Testis (tissue), 3 donors: ENCODE measurements around the gene AVL9. TPM values are rescaled to one million over a fixed set of nuclear protein-coding genes. Genes with fewer than 3 reads are reported as not detected.
"Not testable (repeated sequence)": the region's sequence is repeated elsewhere in the genome, so short reads cannot be mapped to it uniquely, and the experiment has no call there.

Experiments
- DNase-seq: peaks from one replicate; pipeline ENCODE4 v3.0.0-alpha.2; 2019
- H3K27ac ChIP-seq, 2 donors: fragments of 200-600 bp; sonication (generic); one replicate each; pipeline ENCODE4 v1.5.1; 2019
- H3K27me3 ChIP-seq: fragments of 200-600 bp; sonication (generic); one replicate; pipeline ENCODE4 v1.5.1; 2019
- H3K36me3 ChIP-seq: fragments of 200-600 bp; sonication (generic); one replicate; pipeline ENCODE4 v1.5.1; 2017; ENCODE audit warnings: low read depth; ENCODE audit errors: missing control alignments
- H3K4me1 ChIP-seq: fragments of 200-600 bp; sonication (generic); one replicate; pipeline ENCODE4 v1.5.1; 2019
- H3K4me3 ChIP-seq, 2 donors: fragments of 200-600 bp; sonication (generic); one replicate each; pipeline ENCODE4 v1.5.1; 2017 to 2019
- H3K9me3 ChIP-seq: fragments of 200-600 bp; sonication (generic); one replicate; pipeline ENCODE4 v1.5.1; 2017
- POLR2A ChIP-seq: fragments of 450-650 bp; IDR thresholded peaks from one replicate; pipeline ENCODE4 v1.6.1; 2017; ENCODE audit warnings: antibody characterized with exemption, mild to moderate bottlenecking, moderate library complexity
- WGBS, 2 donors: methylation state at CpG; one replicate each; pipeline ENCODE4 v1.1.5; 2018; 5-methylcytosine and 5-hydroxymethylcytosine counted together
- intact Hi-C: fragments of 100-400 bp; cut with DNase I; formaldehyde crosslinking; loops from one replicate; pipeline ENCODE4 v1.15.1; 2023; ENCODE audit warnings: low total_unique reads
- polyA plus RNA-seq: library from polyadenylated mRNA; stranded (reverse); fragments of 350-450 nt; fragmentation: Illumina TruSeq; extraction: RNeasy Lipid Tissue Mini Kit (QIAGEN cat#74804); gene quantifications from one replicate; pipeline ENCODE4 v1.2.3, GENCODE V29; 2014; ENCODE audit warnings: low read depth, low replicate concordance; ENCODE audit not compliant: insufficient read depth
- total RNA-seq, 2 donors: library from RNA; depleted of rRNA; stranded (reverse); fragments of >200 nt; gene quantifications; one replicate each; pipeline ENCODE4 v1.2.3, GENCODE V29; 2016
- TF ChIP-seq, protein P1 (sequence below), 3 experiments: fragments of 450-650 bp in 2 of 3; fragments of 200-600 bp in 1 of 3; sonication (generic) in 1 of 3; IDR thresholded peaks; one replicate each; pipeline ENCODE4 v1.5.1; 2016 to 2019; ENCODE audit warnings: antibody characterized with exemption in 3 of 3, mild to moderate bottlenecking in 2 of 3, moderate library complexity in 1 of 3

Gene AVL9
- total and polyA plus RNA-seq, 3 donors from 2014 or later, result 27.5 to 49.1 (median 46.8) TPM

DNA sequence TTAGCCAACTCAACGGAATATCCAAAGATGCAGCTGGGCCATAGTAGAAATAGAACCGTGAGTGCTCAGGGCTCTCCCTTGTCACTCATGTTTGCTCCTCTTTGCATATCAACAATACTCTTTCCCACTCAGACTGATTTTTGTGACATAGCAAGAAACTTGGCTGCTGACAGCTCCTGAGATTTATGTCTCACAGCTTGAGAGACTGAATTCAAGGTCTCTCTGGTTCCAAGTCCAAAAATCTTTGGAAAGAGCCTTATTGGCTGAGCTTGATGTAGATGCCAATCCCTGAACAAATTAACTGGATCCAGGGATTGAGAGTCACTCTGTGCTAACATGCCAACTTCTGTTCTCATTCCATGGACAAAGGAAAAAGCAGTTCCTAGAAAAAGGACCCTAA lies 35.5 kb upstream of the AVL9 start:
- Histone ChIP-seq H3K9me3 (no peaks in the 10 kb centered on the region), H3K27me3 (no peaks in the 10 kb centered on the region), H3K4me3 (no peak overlapping the region), H3K27ac (no peak overlapping the region), H3K36me3 (no peaks in the 10 kb centered on the region), H3K4me1 (no peaks in the 10 kb centered on the region)
- DNase-seq, result no peak
- WGBS, 2 donors, result 60 to 85% methylated on average over 2 of the region's 2 CpGs
- intact Hi-C loops, result no loop called here
- TF ChIP-seq, protein P1, sequence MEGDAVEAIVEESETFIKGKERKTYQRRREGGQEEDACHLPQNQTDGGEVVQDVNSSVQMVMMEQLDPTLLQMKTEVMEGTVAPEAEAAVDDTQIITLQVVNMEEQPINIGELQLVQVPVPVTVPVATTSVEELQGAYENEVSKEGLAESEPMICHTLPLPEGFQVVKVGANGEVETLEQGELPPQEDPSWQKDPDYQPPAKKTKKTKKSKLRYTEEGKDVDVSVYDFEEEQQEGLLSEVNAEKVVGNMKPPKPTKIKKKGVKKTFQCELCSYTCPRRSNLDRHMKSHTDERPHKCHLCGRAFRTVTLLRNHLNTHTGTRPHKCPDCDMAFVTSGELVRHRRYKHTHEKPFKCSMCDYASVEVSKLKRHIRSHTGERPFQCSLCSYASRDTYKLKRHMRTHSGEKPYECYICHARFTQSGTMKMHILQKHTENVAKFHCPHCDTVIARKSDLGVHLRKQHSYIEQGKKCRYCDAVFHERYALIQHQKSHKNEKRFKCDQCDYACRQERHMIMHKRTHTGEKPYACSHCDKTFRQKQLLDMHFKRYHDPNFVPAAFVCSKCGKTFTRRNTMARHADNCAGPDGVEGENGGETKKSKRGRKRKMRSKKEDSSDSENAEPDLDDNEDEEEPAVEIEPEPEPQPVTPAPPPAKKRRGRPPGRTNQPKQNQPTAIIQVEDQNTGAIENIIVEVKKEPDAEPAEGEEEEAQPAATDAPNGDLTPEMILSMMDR (IDR thresholded peaks at IDR 0.05), result no peak
- TF ChIP-seq POLR2A, result no peak

DNA sequence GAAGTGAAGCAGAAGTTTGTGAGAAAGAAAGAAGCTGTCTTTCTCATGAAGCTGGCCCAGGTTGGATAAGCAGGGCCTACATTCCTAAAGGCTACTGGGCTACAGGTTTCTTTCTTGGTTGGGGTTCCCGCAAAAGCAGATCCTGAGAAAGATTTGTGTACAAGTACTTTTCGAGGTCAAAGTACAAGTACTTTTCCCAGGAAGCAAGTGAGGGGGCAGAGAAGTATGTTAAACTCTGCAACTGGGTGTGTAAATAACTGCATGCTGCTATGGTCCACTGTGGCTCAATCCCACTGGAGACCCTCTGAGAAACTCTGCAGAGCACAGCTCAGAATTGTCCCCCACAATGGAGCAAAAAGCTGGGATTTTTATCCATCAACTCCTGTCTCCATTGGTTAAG lies 33.8 kb upstream of the AVL9 start:
- no peak for DNase-seq
- intact Hi-C loops, result no loop called here
- Histone ChIP-seq H3K27ac (no peak overlapping the region), H3K27me3 (no peaks in the 10 kb centered on the region), H3K9me3 (no peaks in the 10 kb centered on the region), H3K36me3 (no peaks in the 10 kb centered on the region), H3K4me1 (no peaks in the 10 kb centered on the region), H3K4me3 (no peak overlapping the region)
- 71 to 84% methylated on average over 2 of the region's 2 CpGs for WGBS, 2 donors
- TF ChIP-seq, protein P1 (IDR thresholded peaks at IDR 0.05), result no peak
- no peak for TF ChIP-seq POLR2A

DNA sequence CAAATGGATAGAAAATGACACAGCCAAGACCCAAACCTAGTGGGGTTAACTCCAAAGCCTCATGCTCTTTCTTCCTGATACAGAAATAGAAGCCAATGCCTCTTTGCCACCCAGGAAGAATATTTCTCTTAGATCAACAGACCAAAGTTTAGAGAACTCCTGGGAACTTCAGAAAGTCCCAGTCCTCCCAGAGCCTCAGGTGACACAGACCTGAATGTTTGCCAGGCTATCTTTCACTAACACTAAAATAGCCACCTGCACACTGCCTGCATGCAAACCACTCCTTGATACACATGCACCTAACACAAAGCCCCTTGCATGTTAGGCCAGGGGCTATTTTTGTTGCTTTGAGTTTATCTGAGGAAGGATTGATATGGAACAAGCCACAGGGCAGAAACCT lies 32.8 kb upstream of the AVL9 start:
- no peaks in the 10 kb centered on the region for H3K27me3 ChIP-seq
- no peaks in the 10 kb centered on the region for H3K36me3 ChIP-seq
- TF ChIP-seq, protein P1 (IDR thresholded peaks at IDR 0.05), result no peak
- no peak for TF ChIP-seq POLR2A
- no peak overlapping the region for H3K27ac ChIP-seq
- intact Hi-C loops, result no loop called here
- no peaks in the 10 kb centered on the region for H3K9me3 ChIP-seq
- no peak for DNase-seq
- H3K4me1 ChIP-seq, result no peaks in the 10 kb centered on the region
- no peak overlapping the region for H3K4me3 ChIP-seq

DNA sequence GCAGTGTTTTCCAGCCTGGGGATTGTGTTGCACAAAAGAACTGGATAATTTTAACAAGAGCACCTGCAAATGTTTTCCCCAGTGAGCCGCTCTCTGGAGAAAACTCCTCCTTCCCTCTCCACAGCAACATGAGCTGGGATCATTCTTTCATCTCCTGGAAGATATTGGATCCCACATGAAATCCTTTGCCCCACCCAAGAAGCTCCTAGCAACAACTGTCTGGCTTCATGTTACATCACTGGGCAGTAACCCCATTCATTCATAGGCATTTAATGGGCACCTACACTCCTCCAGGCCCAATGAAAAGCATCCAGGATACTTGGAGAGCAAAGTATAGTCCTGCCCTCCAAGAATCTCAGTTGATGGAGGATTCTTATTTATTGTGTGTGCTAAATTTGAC lies 32.3 kb upstream of the AVL9 start:
- intact Hi-C loops, result no loop called here
- no peak for DNase-seq

DNA sequence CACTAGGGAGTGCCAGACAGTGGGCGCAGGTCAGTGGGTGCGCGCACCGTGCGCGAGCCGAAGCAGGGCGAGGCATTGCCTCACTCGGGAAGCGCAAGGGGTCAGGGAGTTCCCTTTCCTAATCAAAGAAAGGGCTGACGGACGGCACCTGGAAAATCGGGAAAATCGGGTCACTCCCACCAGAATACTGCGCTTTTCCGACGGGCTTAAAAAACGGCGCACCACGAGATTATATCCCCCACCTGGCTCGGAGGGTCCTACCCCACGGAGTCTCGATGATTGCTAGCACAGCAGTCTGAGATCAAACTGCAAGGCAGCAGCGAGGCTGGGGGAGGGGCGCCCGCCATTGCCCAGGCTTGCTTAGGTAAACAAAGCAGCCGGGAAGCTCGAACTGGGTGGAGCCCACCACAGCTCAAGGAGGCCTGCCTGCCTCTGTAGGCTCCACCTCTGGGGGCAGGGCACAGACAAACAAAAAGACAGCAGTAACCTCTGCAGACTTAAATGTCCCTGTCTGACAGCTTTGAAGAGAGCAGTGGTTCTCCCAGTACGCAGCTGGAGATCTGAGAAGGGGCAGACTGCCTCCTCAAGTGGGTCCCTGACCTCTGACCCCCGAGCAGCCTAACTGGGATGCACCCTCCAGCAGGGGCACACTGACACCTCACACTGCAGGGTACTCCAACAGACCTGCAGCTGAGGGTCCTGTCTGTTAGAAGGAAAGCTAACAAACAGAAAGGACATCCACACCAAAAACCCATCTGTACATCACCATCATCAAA lies 30.5 kb upstream of the AVL9 start:
- DNase-seq, H3K27ac ChIP-seq, H3K4me3 ChIP-seq, H3K27me3 ChIP-seq, H3K4me1 ChIP-seq, H3K36me3 ChIP-seq, intact Hi-C loops, H3K9me3 ChIP-seq: not testable (repeated sequence)
- WGBS, 2 donors, result 64 to 86% methylated on average over 14 to 23 of the region's 30 CpGs

More for the DNA sequence above, 32.3 kb upstream of the AVL9 start:
- no peak overlapping the region for H3K4me3 ChIP-seq
- H3K9me3 ChIP-seq, result no peaks in the 10 kb centered on the region
- H3K36me3 ChIP-seq, result no peaks in the 10 kb centered on the region
- H3K27me3 ChIP-seq, result no peaks in the 10 kb centered on the region
- TF ChIP-seq, protein P1 (IDR thresholded peaks at IDR 0.05), result no peak
- TF ChIP-seq POLR2A, result no peak
- no peaks in the 10 kb centered on the region for H3K4me1 ChIP-seq
- 87 to 100% methylated on average over 1 of the region's 1 CpG for WGBS, 2 donors
- no peak overlapping the region for H3K27ac ChIP-seq

DNA sequence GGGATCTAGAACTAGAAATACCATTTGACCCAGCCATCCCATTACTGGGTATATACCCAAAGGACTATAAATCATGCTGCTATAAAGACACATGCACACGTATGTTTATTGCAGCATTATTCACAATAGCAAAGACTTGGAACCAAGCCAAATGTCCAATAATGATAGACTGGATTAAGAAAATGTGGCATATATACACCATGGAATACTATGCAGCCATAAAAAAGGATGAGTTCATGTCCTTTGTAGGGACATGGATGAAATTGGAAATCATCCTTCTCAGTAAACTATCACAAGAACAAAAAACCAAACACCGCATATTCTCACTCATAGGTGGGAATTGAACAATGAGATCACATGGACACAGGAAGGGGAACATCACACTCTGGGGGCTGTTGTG lies 25.3 kb upstream of the AVL9 start:
- intact Hi-C loops, H3K4me3 ChIP-seq, H3K27ac ChIP-seq, H3K36me3 ChIP-seq, H3K27me3 ChIP-seq, DNase-seq, H3K4me1 ChIP-seq, H3K9me3 ChIP-seq: not testable (repeated sequence)
- 38 to 91% methylated on average over 1 of the region's 2 CpGs for WGBS, 2 donors
